Measurements from ENCODE around the gene MED29. TPM values are rescaled to one million over a fixed set of nuclear protein-coding genes. Genes with fewer than 3 reads are reported as not detected.
A peak's percentile ranks its signal among the peaks of the same experiment; 100 is the strongest.

MED29 gene
- total RNA-seq, 1 experiment from 2014 or later: 42.9 TPM

DNA sequence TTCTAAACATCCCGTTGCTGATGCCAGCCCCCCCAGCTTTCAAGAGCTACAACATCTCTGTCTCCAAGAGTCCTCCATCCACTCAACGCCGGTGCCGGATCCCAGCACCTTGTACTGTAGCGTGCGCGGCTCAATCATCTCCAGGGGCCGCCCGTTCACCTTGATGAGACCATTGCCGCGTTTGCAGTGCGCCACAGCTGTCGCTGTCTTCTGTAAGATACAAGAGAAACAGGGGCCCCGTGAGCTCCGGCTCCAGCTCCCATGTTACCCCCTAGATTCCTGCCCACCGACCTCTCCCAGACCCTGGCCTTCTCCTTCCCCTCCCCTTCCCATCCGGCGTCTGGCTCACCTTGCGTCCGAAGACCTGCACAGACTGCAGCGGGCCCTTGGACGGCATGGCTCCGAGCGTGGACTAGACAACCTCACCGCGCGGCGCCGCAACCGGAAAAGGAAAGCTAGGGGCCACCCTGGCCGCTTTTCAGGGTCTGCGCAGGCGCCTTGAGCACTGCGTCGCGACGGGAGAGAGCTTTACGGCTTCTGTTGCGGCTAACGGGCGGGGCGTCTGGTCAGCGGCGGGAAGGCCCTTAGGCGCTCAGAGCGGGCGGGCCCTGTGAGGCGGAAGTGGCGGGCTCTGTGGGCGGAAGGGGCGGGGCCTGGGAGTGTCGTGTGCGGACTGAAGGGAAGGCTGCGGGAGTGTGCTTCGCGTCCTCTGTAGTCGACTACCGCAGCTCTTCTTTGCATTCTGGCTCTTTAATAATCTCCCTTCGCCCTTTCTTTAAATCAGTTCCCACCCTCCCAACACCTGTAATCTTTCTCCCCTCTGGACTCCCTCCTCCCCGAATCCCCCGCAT, 44.5 kb downstream of the MED29 start, which contains the start of gene RPS16 (continued):
- TF ChIP-seq PRDM15 (CRISPR knock-in tag; IDR thresholded peaks at IDR 0.05) (no peak), FOXP1 (CRISPR knock-in tag; IDR thresholded peaks at IDR 0.05; ENCODE audit: borderline replicate concordance) (peak; percentile 59; the same call in 1 of the 2 replicates), AFF4 (CRISPR knock-in tag; IDR thresholded peaks at IDR 0.05; ENCODE audit: borderline replicate concordance) (no peak; the same call in 1 of the 2 replicates), IRF2 (CRISPR knock-in tag; IDR thresholded peaks at IDR 0.05; ENCODE audit: borderline replicate concordance, low read depth) (no peak), SOX15 (CRISPR knock-in tag; IDR thresholded peaks at IDR 0.05) (no peak), KAT7 (CRISPR knock-in tag; IDR thresholded peaks at IDR 0.05; ENCODE audit: borderline replicate concordance) (0 out of 2 replicates have a peak, but pooled peaks have one; percentile 72), ZNF121 (CRISPR knock-in tag; IDR thresholded peaks at IDR 0.05) (no peak), SMAD3 (CRISPR knock-in tag; IDR thresholded peaks at IDR 0.05; ENCODE audit: borderline replicate concordance) (peak; percentile 25; the same call in 1 of the 2 replicates), CREB1 (CRISPR knock-in tag; IDR thresholded peaks at IDR 0.05) (no peak), ZBTB21 (CRISPR knock-in tag; IDR thresholded peaks at IDR 0.05; ENCODE audit: borderline replicate concordance) (peak; percentile 82; the same call in 1 of the 2 replicates), NR2C2 (CRISPR knock-in tag; IDR thresholded peaks at IDR 0.05) (no peak), TEAD4 (CRISPR knock-in tag; IDR thresholded peaks at IDR 0.05) (no peak), ETV6 (CRISPR knock-in tag; IDR thresholded peaks at IDR 0.05) (peak; percentile 92), ZNF219 (CRISPR knock-in tag; IDR thresholded peaks at IDR 0.05; ENCODE audit: borderline replicate concordance) (0 out of 2 replicates have a peak, but pooled peaks have one; percentile 45), JAZF1 (CRISPR knock-in tag; IDR thresholded peaks at IDR 0.05) (no peak), PREB (CRISPR knock-in tag; IDR thresholded peaks at IDR 0.05; ENCODE audit: borderline replicate concordance) (no peak), JUN (CRISPR knock-in tag; IDR thresholded peaks at IDR 0.05) (0 out of 2 replicates have a peak, but pooled peaks have one; percentile 52), E2F1 (CRISPR knock-in tag; IDR thresholded peaks at IDR 0.05) (no peak), ERG (CRISPR knock-in tag; IDR thresholded peaks at IDR 0.05) (peak; percentile 81), TP53 (CRISPR knock-in tag; IDR thresholded peaks at IDR 0.05) (0 out of 2 replicates have a peak, but pooled peaks have one; percentile 40)
- TF ChIP-seq, protein P1, sequence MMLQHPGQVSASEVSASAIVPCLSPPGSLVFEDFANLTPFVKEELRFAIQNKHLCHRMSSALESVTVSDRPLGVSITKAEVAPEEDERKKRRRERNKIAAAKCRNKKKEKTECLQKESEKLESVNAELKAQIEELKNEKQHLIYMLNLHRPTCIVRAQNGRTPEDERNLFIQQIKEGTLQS (CRISPR knock-in tag; conservative IDR thresholded peaks at IDR 0.05): no peak
- TF ChIP-seq, protein P2, sequence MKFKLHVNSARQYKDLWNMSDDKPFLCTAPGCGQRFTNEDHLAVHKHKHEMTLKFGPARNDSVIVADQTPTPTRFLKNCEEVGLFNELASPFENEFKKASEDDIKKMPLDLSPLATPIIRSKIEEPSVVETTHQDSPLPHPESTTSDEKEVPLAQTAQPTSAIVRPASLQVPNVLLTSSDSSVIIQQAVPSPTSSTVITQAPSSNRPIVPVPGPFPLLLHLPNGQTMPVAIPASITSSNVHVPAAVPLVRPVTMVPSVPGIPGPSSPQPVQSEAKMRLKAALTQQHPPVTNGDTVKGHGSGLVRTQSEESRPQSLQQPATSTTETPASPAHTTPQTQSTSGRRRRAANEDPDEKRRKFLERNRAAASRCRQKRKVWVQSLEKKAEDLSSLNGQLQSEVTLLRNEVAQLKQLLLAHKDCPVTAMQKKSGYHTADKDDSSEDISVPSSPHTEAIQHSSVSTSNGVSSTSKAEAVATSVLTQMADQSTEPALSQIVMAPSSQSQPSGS (CRISPR knock-in tag; IDR thresholded peaks at IDR 0.05; ENCODE audit: borderline replicate concordance, low read depth): no peak

All from WTC11 (cell line).